ENCODE measurements around the gene PPM1H.
"Not testable (repeated sequence)": the region's sequence is repeated elsewhere in the genome, so short reads cannot be mapped to it uniquely, and the experiment has no call there.

The PPM1H gene

GRCh38 chr12:62767496-62767895 lies 167.5 kb downstream of the PPM1H start:
- no peak for DNase-seq (ENCODE audit: low read depth)

GRCh38 chr12:62766496-62766895 lies 168.5 kb downstream of the PPM1H start:
- no peak for DNase-seq (ENCODE audit: low read depth)

GRCh38 chr12:62763861-62764645 lies 170.9 kb downstream of the PPM1H start:
- no peak for DNase-seq (ENCODE audit: low read depth)

- DNase-seq (ENCODE audit: low read depth), result no peak
Observed at GRCh38 chr12:62763312-62763711, 171.6 kb downstream of the PPM1H start.

GRCh38 chr12:62762645-62763044 lies 172.3 kb downstream of the PPM1H start:
- DNase-seq (ENCODE audit: low read depth), result no peak

GRCh38 chr12:62761658-62762057 lies 173.3 kb downstream of the PPM1H start:
- DNase-seq (ENCODE audit: low read depth), result no peak

GRCh38 chr12:62760779-62761178 lies 174.2 kb downstream of the PPM1H start:
- DNase-seq (ENCODE audit: low read depth), result no peak

GRCh38 chr12:62760341-62760740 lies 174.6 kb downstream of the PPM1H start:
- DNase-seq (ENCODE audit: low read depth), result not testable (repeated sequence)

GRCh38 chr12:62758216-62758615 lies 176.7 kb downstream of the PPM1H start:
- DNase-seq (ENCODE audit: low read depth), result no peak

- DNase-seq (ENCODE audit: low read depth), result no peak
Observed at GRCh38 chr12:62757048-62757447, 177.9 kb downstream of the PPM1H start.

GRCh38 chr12:62754706-62755105 lies 180.2 kb downstream of the PPM1H start:
- no peak for DNase-seq (ENCODE audit: low read depth)

GRCh38 chr12:62751810-62752155 lies 183.2 kb downstream of the PPM1H start:
- no peak for DNase-seq (ENCODE audit: low read depth)

- DNase-seq (ENCODE audit: low read depth), result no peak
Observed at GRCh38 chr12:62750941-62751809, 183.8 kb downstream of the PPM1H start.

- DNase-seq (ENCODE audit: low read depth), result no peak
Observed at GRCh38 chr12:62749586-62749985, 185.4 kb downstream of the PPM1H start.

- no peak for DNase-seq (ENCODE audit: low read depth)
Observed at GRCh38 chr12:62748941-62749468, 185.9 kb downstream of the PPM1H start.

GRCh38 chr12:62744551-62744950 lies 190.4 kb downstream of the PPM1H start:
- DNase-seq (ENCODE audit: low read depth), result no peak

GRCh38 chr12:62739266-62740015 lies 195.5 kb downstream of the PPM1H start:
- no peak for DNase-seq (ENCODE audit: low read depth)

- no peak for DNase-seq (ENCODE audit: low read depth)
Observed at GRCh38 chr12:62738616-62739015, 196.3 kb downstream of the PPM1H start.

- DNase-seq (ENCODE audit: low read depth), result no peak
Observed at GRCh38 chr12:62738105-62738504, 196.8 kb downstream of the PPM1H start.

- no peak for DNase-seq (ENCODE audit: low read depth)
Observed at GRCh38 chr12:62737615-62738014, 197.3 kb downstream of the PPM1H start.

- no peak for DNase-seq (ENCODE audit: low read depth)
Observed at GRCh38 chr12:62737188-62737587, 197.8 kb downstream of the PPM1H start.

- no peak for DNase-seq (ENCODE audit: low read depth)
Observed at GRCh38 chr12:62736596-62736995, 198.4 kb downstream of the PPM1H start.

Measured in activated T-cell treated with anti-CD3 and anti-CD28 coated beads for 1 hour (primary cell).